Activated naive CD8-positive, alpha-beta T cell treated with anti-CD3 and anti-CD28 coated beads, Interleukin-2, amount 10 ng/mL, durations not matched to agents 7 days and 5 days (primary cell): Measurements from ENCODE around the gene GPR18. TPM values are rescaled to one million over a fixed set of nuclear protein-coding genes. Genes with fewer than 3 reads are reported as not detected.
"Not testable (repeated sequence)": the region's sequence is repeated elsewhere in the genome, so short reads cannot be mapped to it uniquely, and the experiment has no call there.

Experiments used
- ATAC-seq: fragments of 150-1000 bp; cut with Tn5 transposase; one replicate; pipeline ENCODE4 v1.10.0; 2021; ENCODE audit warnings: low read depth, moderate library complexity
- POLR2A ChIA-PET: fragments of 350-600 bp; sonication (Branson Sonifier 250); formaldehyde crosslinking; loops from one replicate; lab custom pipeline; 2021; ENCODE audit warnings: antibody characterized with exemption; lab: Charles Lee
- DNase-seq: peaks from one replicate; pipeline ENCODE4 v3.0.0; 2021
- H3K27ac Mint-ChIP-seq: one replicate; pipeline ENCODE4 v1.8.0; 2022; ENCODE audit warnings: mild to moderate bottlenecking, mixed read lengths
- H3K27me3 Mint-ChIP-seq: one replicate; pipeline ENCODE4 v1.8.0; 2022; ENCODE audit warnings: mild to moderate bottlenecking, moderate library complexity, mixed read lengths
- H3K36me3 Mint-ChIP-seq: one replicate; pipeline ENCODE4 v1.8.0; 2021; ENCODE audit warnings: mild to moderate bottlenecking, mixed read lengths
- H3K4me1 Mint-ChIP-seq: one replicate; pipeline ENCODE4 v1.8.0; 2021; ENCODE audit warnings: mixed read lengths
- H3K4me3 Mint-ChIP-seq: one replicate; pipeline ENCODE4 v1.8.0; 2022; ENCODE audit warnings: mild to moderate bottlenecking, moderate library complexity, mixed read lengths
- H3K9me3 Mint-ChIP-seq: one replicate; pipeline ENCODE4 v1.8.0; 2021; ENCODE audit warnings: mixed read lengths
- total RNA-seq, 2 experiments: library from RNA; stranded (reverse); gene quantifications; one replicate each; pipeline ENCODE4 v1.2.3, GENCODE V29; 2021

Gene GPR18
- total RNA-seq, 2 experiments from 2014 or later = 25.5 to 25.9 TPM

DNA sequence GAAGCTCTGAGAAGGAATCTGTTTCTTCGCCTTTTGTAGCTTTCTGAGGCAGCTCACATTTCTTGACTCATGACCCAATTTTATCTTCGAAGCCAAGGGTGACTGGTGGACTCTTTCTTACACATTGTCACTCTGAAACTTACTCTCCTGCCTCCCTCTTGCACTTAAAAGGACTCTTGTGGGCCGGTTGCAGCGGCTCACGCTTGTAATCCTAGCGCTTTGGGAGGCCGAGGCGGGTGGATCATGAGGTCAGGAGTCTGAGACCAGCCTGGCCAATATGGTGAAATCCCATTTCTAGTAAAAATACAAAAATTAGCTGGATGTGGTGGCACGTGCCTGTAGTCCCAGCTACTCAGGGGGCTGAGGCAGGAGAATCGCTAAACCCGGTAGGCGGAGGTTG lies 27.6 kb downstream of the GPR18 start:
- not testable (repeated sequence) for H3K27me3 Mint-ChIP-seq, ATAC-seq, H3K4me3 Mint-ChIP-seq, H3K9me3 Mint-ChIP-seq, H3K27ac Mint-ChIP-seq, DNase-seq
- Mint-ChIP-seq H3K36me3 (peaks cover 33% of the 10 kb centered on the region), H3K4me1 (peaks cover 57% of the 10 kb centered on the region)
- POLR2A ChIA-PET = interaction anchor here (1.2 to 1.4 kb wide), 3 partner anchors 13 to 29 kb away, joined by 3 to 5 read pairs (median 4); partner anchors contain the start of gene UBAC2

DNA sequence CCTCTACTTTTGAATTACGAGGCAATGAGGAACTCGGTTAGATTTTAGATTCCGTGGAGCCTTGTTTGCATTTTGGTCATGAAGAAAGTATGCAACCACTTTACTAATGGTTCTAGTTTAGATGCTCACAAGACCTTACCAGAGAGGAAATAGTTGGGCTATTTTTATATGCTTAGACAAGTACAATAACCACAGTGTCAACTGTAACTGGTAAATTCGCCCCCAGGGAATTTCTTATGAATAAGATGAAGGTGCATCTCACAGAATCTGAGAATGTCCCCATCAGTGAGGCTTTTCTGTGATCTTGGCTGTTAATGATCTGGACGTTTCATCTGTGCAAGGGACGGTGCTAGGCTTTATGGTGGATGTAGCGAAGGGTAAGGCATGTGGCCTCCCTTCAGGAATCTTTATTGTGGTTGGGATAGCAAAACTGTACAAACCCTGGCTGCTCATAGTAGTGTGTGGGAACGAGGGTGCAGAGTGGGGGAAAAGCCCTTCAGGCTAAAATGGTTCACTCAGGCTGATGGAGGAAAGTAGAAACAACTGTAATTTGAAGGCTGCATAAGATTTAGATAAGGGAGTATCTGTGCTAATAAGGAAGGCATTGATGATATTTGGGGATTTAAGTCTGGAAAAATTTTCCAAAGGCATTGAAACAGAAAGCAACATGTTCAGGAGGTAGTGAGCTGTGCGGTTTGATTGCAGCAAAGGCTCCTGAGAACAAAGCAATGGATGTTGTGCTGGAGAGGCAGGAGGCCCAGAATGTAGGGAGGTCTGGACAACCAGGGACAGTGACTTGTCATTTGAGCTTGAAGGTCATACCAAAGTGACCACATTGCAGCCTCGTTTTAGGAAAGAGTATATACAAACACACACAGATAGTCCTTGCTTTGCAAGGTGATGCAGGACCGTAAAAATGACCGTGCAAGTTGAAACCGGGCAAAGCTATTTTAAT lies 29.2 kb downstream of the GPR18 start:
- Mint-ChIP-seq H3K27me3 (no peaks in the 10 kb centered on the region), H3K9me3 (no peaks in the 10 kb centered on the region), H3K36me3 (peaks cover 32% of the 10 kb centered on the region), H3K4me1 (peaks cover 61% of the 10 kb centered on the region), H3K4me3 (peak overlapping the region; percentile 85), H3K27ac (peak overlapping the region; percentile 89)
- ATAC-seq (peak; percentile 66), DNase-seq (no peak)
- POLR2A ChIA-PET = no interaction called here

DNA sequence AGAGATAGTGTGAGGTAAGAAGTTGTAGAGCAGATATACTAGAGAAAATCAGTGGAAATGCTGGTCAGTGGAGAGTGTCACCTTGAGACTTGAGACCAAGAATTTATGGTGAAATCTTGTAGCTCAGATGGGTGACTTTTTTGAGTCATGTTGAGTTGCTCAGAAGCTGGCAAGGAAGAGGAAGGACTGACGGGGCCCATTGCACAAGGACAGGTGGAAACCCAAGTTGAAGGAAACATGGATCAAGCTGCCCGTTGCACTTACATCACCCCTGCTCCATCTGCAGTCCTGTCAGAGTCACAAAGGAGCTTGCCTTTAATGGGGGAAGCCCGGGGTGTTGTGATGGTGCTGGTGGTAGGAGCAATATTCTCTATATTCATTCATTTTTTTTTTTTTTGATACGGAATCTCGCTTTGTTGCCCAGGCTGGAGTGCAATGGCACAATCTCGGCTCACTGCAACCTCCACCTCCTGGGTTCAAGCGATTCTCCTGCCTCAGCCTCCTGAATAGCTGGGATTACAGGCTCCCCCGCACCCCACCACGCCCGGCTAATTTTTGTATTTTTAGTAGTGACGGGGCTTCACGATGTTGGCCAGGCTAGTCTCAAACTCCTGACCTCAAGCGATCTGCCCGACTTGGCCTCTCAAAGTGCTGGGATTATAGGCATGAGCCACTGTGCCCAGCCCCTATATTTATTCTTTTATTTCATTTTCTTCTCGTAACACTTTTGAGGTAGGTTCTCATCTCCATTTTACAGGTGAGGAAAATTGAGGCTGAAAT lies 30.1 kb downstream of the GPR18 start:
- H3K36me3 Mint-ChIP-seq = peaks cover 36% of the 10 kb centered on the region
- ATAC-seq = no peak
- DNase-seq = no peak
- POLR2A ChIA-PET = interaction anchor here (1.0 to 2.5 kb wide), 3 partner anchors 10 to 28 kb away, joined by 3 to 13 read pairs (median 13); partner anchors contain the start of gene UBAC2
- peaks cover 68% of the 10 kb centered on the region for H3K4me1 Mint-ChIP-seq
- H3K9me3 Mint-ChIP-seq = peaks cover 1% of the 10 kb centered on the region
- H3K27ac Mint-ChIP-seq = peak overlapping the region; percentile 89
- peak overlapping the region; percentile 85 for H3K4me3 Mint-ChIP-seq
- H3K27me3 Mint-ChIP-seq = no peaks in the 10 kb centered on the region

DNA sequence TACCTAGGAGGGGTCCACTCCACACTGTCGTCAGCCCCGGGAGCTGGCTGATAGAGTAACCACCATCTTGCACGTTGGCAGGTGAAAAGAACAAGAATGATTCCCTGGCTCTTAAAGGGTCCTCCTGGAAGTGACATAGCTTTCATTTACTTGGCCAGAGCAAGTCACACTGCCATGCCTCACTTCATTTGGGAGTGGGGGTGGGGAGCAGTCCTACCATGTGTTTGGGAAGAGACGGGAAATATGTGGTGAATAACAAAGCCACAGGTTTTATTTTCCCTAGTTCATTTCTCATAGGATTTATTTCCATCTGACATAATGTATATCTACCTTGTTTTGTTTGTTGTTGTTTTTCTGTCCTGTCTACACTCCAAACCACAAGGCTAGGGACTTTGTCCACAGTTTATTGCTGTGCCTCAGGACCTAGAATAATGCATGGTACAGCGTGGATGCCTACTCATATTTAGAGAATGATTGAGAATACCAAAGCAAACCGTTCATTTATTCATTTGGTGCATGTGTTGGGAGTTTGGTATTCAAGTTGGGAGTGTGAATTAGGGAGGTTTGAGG lies 30.8 kb downstream of the GPR18 start:
- POLR2A ChIA-PET = interaction anchor here (1.0 to 2.5 kb wide), 3 partner anchors 9 to 27 kb away, joined by 3 to 13 read pairs (median 13); partner anchors contain the start of gene UBAC2
- H3K36me3 Mint-ChIP-seq = peaks cover 40% of the 10 kb centered on the region
- H3K27me3 Mint-ChIP-seq = no peaks in the 10 kb centered on the region
- no peak for ATAC-seq
- peak overlapping the region; percentile 74 for H3K27ac Mint-ChIP-seq
- H3K4me1 Mint-ChIP-seq = peaks cover 73% of the 10 kb centered on the region
- DNase-seq = no peak
- peak overlapping the region; percentile 43 for H3K4me3 Mint-ChIP-seq
- peaks cover 1% of the 10 kb centered on the region for H3K9me3 Mint-ChIP-seq

DNA sequence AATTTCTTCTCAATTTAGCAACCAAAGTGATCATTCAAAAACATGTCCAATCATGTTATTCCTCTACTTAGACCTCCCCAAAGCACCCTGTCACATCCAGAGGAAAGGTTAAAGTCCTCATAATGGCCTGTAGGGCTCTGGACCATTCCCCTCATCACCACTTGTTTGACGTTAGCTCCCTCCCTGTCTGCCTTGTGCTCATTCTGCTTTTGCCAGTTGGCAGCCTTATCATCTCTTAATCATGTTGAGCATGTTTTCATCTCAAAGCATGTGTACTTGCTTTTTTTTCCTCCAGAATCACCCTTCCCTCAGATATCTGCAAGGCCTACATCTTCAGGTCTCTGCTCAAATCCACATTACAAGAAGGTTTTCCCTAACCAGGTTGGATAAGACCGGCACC lies 31.7 kb downstream of the GPR18 start:
- H3K9me3 Mint-ChIP-seq = peaks cover 1% of the 10 kb centered on the region
- DNase-seq (no peak), ATAC-seq (no peak)
- H3K27me3 Mint-ChIP-seq = no peaks in the 10 kb centered on the region
- peaks cover 77% of the 10 kb centered on the region for H3K4me1 Mint-ChIP-seq
- peak overlapping the region; percentile 52 for H3K27ac Mint-ChIP-seq
- peaks cover 44% of the 10 kb centered on the region for H3K36me3 Mint-ChIP-seq
- H3K4me3 Mint-ChIP-seq = no peak overlapping the region
- POLR2A ChIA-PET = interaction anchor here (1.0 to 2.5 kb wide), 2 partner anchors 8 to 11 kb away, joined by 3 to 13 read pairs; no protein-coding TSS in a partner anchor

DNA sequence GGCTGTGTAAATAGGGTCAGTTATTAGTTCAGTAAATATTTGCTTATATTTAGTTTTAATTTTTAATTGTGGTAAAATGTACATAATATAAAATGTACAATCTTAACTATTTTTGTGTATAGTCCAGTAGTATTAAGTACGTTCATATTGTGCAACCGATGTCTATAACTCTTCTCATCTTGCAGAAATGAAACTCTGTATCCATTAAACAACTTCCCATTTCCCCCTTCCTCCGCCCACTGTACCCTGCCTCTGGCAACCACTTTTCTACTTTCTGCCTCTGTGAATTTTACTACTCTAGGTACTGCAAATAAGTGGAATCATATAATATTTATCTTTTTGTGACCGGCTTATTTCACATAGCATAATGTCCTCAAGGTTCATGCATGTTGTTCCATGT lies 33.1 kb downstream of the GPR18 start:
- Mint-ChIP-seq H3K4me3 (no peak overlapping the region), H3K9me3 (peaks cover 1% of the 10 kb centered on the region), H3K27ac (no peak overlapping the region), H3K4me1 (peaks cover 81% of the 10 kb centered on the region), H3K36me3 (peaks cover 44% of the 10 kb centered on the region), H3K27me3 (no peaks in the 10 kb centered on the region)
- DNase-seq = no peak
- POLR2A ChIA-PET = no interaction called here
- ATAC-seq = no peak

DNA sequence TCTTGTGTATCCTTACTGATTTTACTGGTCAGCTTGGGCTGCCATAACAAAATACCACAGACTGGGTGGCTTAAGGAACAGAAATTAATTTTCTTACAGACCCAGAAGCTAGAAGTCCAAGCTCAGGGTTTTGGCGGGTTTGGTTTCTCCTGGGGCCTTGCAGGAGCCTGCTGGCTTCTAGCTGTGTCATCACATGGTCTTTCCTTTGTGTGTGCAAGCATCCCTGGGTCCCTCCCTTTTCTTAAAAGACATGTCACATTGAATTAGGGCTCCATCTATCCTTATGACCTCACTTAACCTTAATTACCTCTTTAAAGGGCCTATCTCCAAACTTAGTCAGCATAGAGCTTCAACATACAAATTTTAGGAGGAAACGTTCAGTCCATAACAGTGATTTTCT lies 34.2 kb downstream of the GPR18 start:
- no peaks in the 10 kb centered on the region for H3K27me3 Mint-ChIP-seq
- peaks cover 44% of the 10 kb centered on the region for H3K36me3 Mint-ChIP-seq
- DNase-seq (no peak), ATAC-seq (no peak)
- peak overlapping the region; percentile 32 for H3K4me3 Mint-ChIP-seq
- no peak overlapping the region for H3K27ac Mint-ChIP-seq
- H3K4me1 Mint-ChIP-seq = peaks cover 80% of the 10 kb centered on the region
- POLR2A ChIA-PET = interaction anchor here (0.6 to 1.3 kb wide), 4 partner anchors 9 to 65 kb away, joined by 3 to 5 read pairs (median 4); partner anchors contain the start of gene UBAC2
- H3K9me3 Mint-ChIP-seq = peaks cover 1% of the 10 kb centered on the region

DNA sequence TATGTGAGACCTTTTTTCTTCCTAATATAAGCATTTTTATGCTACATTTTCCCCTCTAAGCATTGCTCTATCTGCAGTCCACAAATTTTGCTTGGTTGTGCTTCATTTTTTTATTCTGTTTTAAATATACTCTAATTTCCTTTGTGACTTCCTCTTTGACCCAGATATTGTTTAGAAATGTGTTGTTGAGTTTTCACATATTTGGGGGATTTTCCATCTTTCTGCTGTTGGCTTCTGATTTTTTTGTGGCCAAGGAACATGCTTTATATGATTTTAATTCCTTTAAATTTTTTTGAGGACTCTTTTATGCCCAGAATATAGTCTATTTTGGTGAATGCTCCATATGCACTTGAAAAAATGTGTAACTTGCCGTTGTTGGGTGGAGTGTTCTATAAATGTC lies 34.6 kb downstream of the GPR18 start:
- Mint-ChIP-seq H3K36me3 (peaks cover 44% of the 10 kb centered on the region), H3K9me3 (peaks cover 1% of the 10 kb centered on the region), H3K27ac (no peak overlapping the region), H3K4me1 (peaks cover 79% of the 10 kb centered on the region), H3K27me3 (no peaks in the 10 kb centered on the region), H3K4me3 (peak overlapping the region; percentile 32)
- POLR2A ChIA-PET = interaction anchor here (1.2 to 1.3 kb wide), 3 partner anchors 9 to 23 kb away, joined by 3 to 5 read pairs (median 4); partner anchors contain the start of gene UBAC2
- no peak for DNase-seq
- ATAC-seq = no peak

DNA sequence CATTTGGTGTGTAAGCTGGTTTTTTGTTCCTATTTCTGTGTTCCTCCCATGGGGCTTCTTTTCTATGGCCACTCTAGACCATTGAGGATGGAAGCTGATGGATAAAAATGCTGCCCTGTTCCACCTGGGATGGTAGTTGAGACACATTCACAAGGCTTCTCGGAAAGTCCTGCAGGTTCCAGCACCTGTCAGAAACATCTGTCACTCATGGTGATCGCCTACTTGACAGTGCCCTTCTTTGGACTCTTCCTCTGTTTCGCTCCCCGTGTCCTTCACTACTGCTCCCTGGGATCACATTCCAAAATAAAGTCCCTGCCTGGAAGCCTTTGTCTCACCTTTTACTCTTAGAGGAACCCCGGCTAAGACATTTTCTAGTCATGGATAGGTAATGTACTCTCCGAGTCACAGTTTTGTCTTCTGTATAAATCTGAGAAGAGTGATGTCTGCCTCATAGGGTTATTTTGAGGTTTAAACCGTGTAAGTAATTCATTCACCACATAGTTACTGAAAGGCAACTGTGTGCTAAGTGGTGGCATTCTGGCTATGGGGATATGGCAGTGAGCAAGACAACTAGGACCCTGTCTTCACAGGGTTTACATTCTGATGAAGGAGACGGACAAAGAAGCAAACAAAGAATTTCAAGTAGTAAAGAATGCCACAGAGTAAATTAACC lies 36.5 kb downstream of the GPR18 start:
- H3K36me3 Mint-ChIP-seq = peaks cover 42% of the 10 kb centered on the region
- POLR2A ChIA-PET = interaction anchor here (0.8 kb wide), 1 partner anchor 20 kb away, joined by 5 read pairs; no protein-coding TSS in a partner anchor
- H3K4me1 Mint-ChIP-seq = peaks cover 85% of the 10 kb centered on the region
- H3K27me3 Mint-ChIP-seq = no peaks in the 10 kb centered on the region
- no peak for DNase-seq
- ATAC-seq = no peak
- peaks cover 1% of the 10 kb centered on the region for H3K9me3 Mint-ChIP-seq
- H3K4me3 Mint-ChIP-seq = peak overlapping the region; percentile 61
- peak overlapping the region; percentile 82 for H3K27ac Mint-ChIP-seq

DNA sequence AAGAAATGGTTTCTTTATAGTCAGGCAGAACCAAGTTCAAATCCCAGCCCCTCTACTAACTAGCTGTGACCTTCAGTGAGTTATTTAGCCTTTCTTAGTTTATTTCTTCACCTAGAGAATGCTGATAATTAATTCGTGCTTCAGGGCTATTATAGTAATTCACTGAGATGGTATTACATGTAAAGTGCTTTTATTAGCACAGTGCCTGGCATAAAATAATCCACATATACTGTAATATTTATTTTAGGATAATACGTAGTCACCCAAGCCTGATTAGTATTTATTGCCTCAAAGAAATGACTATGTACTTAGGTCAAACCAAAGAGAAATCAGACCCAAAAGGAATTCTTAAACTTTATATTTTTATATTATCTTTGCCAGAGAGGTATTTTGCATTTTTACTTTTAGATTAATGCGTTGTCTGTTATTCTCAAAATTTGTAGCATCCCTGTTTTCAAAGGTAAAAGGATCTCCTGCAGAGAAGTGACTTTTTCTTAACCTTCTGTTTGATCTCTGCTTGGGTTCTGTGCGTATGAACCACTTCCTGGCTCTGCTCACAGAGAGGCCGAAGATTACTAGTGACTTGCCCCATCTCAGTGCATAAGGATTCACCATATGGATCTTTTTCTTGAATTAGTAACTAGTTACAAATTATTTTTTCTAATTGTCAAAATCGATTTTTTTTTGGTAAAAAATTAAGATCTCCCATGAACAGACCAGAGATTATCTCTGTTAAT lies 37.8 kb downstream of the GPR18 start:
- ATAC-seq (peak; percentile 43), DNase-seq (no peak)
- POLR2A ChIA-PET = interaction anchor here (7.2 kb wide), 1 partner anchor 18 kb away, joined by 158 read pairs; the partner anchor contains the start of gene UBAC2
- peaks cover 31% of the 10 kb centered on the region for H3K36me3 Mint-ChIP-seq
- H3K27ac Mint-ChIP-seq = peak overlapping the region; percentile 80
- peaks cover 1% of the 10 kb centered on the region for H3K9me3 Mint-ChIP-seq
- peak overlapping the region; percentile 72 for H3K4me3 Mint-ChIP-seq
- H3K27me3 Mint-ChIP-seq = no peaks in the 10 kb centered on the region
- H3K4me1 Mint-ChIP-seq = peaks cover 79% of the 10 kb centered on the region

DNA sequence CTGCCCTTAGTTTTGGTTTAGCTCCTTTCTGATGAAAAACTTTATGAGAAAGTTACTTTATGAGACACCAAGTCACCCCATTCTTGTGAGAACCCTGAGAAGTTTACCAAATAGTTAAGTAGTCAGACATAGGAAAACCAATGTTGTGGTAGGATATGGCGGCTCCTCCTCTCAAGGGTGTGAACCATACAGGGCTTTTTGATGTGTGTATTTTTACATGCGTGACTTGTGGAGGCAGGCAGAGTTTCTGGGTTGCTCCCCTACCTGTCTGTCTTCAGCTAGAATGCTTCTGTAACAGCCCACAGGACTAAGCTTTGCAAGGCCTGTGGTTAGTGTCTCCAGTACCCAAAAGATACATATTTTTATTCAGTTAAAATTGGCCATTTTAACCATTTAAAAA lies 39.2 kb downstream of the GPR18 start:
- Mint-ChIP-seq H3K4me3 (peak overlapping the region; percentile 78), H3K27me3 (no peaks in the 10 kb centered on the region), H3K27ac (peak overlapping the region; percentile 85), H3K36me3 (peaks cover 26% of the 10 kb centered on the region), H3K9me3 (peaks cover 1% of the 10 kb centered on the region), H3K4me1 (peaks cover 83% of the 10 kb centered on the region)
- ATAC-seq (peak; percentile 75), DNase-seq (no peak)
- POLR2A ChIA-PET = interaction anchor here (0.6 to 7.2 kb wide), 11 partner anchors 8 to 133 kb away, joined by 3 to 158 read pairs (median 6); partner anchors contain the start of genes GPR18 and UBAC2
